Measurements from ENCODE around the gene EPHB6.

DNA sequence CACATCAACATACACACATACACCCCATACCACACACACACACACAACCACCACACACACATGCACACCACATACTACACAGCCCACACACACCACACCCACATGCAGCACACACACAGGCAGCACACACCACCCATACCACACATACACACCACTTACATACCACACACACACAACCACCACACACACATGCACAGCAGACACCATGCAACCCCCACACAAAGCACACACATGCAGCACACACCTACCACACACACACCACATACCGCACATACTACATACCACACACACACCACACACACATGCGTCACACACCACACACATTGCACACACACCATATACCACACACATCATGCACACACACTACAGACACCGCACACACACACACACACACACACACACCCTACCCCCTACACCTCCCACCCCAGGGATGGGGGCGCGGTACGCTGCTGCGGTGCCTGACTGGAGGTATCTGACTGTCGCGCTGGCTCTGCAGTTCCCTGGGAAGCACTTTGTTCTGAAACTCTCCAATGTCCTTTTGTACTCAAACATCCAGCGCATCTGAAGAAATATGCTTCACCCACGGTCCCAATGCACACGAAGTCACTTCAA, 36.1 kb downstream of the EPHB6 start:
- TF ChIP-seq, protein P1, sequence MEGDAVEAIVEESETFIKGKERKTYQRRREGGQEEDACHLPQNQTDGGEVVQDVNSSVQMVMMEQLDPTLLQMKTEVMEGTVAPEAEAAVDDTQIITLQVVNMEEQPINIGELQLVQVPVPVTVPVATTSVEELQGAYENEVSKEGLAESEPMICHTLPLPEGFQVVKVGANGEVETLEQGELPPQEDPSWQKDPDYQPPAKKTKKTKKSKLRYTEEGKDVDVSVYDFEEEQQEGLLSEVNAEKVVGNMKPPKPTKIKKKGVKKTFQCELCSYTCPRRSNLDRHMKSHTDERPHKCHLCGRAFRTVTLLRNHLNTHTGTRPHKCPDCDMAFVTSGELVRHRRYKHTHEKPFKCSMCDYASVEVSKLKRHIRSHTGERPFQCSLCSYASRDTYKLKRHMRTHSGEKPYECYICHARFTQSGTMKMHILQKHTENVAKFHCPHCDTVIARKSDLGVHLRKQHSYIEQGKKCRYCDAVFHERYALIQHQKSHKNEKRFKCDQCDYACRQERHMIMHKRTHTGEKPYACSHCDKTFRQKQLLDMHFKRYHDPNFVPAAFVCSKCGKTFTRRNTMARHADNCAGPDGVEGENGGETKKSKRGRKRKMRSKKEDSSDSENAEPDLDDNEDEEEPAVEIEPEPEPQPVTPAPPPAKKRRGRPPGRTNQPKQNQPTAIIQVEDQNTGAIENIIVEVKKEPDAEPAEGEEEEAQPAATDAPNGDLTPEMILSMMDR (IDR thresholded peaks at IDR 0.05): no peak
- TF ChIP-seq POLR2A (IDR thresholded peaks at IDR 0.05): no peak

All from lower leg skin (tissue), 3 donors.